ENCODE results near the gene RHOH. TPM values are rescaled to one million over a fixed set of nuclear protein-coding genes. Genes with fewer than 3 reads are reported as not detected.
A peak's percentile ranks its signal among the peaks of the same experiment; 100 is the strongest.
"Not testable (repeated sequence)": the region's sequence is repeated elsewhere in the genome, so short reads cannot be mapped to it uniquely, and the experiment has no call there.

RHOH gene, protein sequence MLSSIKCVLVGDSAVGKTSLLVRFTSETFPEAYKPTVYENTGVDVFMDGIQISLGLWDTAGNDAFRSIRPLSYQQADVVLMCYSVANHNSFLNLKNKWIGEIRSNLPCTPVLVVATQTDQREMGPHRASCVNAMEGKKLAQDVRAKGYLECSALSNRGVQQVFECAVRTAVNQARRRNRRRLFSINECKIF
- 0.25 to 0.40 TPM (median 0.29 TPM) in 3 replicates for total RNA-seq

DNA sequence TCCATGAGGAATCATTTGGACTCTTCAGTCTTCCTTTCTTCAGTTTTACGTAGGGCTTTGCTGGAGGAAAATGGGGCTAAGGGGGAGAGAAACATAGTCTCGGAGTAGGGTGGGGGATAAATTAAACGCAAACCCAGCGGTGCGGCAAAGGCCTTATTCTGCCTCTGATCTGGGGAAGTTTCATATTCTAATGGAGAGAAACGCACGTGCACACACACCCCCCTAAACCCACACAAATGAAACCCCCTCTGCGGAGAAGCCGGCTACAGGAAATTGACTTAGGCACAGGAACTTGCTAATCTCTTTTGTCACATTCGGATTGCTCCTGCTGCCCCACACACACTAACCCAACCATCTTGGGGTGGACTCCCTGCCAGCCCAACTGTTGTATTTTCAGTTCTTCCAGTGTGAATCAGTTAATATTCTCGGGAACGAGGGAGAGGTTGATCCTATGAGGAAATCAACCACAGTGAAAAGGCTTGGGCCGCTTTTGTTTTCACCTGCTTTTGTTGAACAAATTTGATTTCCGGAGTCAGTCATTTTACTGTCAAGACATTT lies at the start of gene RHOH:
Gene RHOH, plus strand, starts transcription at position 308 of the 558 bp plus-strand sequence. CDS start 46,356 bp downstream, outside the sequence.
- DNase-seq (ENCODE audit: low spot score in 2 of 2, unreplicated experiment in 2 of 2): no peak
- no peaks in the 10 kb centered on the region for H3K36me3 Mint-ChIP-seq
- no peaks in the 10 kb centered on the region for H3K27me3 Mint-ChIP-seq (ENCODE audit: low read depth)
- peaks cover 35% of the 10 kb centered on the region for H3K4me1 Mint-ChIP-seq
- H3K27ac Mint-ChIP-seq: no peak within 1 kb of the TSS
- H3K4me3 Mint-ChIP-seq: no peak within 1 kb of the TSS
- TF ChIP-seq, protein P1, sequence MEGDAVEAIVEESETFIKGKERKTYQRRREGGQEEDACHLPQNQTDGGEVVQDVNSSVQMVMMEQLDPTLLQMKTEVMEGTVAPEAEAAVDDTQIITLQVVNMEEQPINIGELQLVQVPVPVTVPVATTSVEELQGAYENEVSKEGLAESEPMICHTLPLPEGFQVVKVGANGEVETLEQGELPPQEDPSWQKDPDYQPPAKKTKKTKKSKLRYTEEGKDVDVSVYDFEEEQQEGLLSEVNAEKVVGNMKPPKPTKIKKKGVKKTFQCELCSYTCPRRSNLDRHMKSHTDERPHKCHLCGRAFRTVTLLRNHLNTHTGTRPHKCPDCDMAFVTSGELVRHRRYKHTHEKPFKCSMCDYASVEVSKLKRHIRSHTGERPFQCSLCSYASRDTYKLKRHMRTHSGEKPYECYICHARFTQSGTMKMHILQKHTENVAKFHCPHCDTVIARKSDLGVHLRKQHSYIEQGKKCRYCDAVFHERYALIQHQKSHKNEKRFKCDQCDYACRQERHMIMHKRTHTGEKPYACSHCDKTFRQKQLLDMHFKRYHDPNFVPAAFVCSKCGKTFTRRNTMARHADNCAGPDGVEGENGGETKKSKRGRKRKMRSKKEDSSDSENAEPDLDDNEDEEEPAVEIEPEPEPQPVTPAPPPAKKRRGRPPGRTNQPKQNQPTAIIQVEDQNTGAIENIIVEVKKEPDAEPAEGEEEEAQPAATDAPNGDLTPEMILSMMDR (IDR thresholded peaks at IDR 0.05; ENCODE audit: unreplicated experiment): no peak
- no peaks in the 10 kb centered on the region for H3K9me3 Mint-ChIP-seq

DNA sequence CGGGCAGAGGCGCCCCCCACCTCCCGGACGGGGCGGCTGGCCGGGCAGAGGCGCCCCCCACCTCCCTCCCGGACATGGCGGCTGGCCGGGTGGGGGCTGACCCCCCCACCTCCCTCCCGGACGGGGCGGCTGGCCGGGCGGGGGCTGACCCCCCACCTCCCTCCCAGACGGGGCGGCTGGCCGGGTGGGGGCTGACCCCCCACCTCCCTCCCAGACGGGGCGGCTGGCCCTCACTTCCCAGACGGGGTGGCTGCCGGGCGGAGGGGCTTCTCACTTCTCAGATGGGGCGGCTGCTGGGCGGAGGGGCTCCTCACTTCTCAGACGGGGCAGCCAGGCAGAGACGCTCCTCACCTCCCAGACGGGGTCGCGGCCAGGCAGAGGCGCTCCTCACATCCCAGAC lies 49.3 kb upstream of the RHOH start:
- not testable (repeated sequence) for H3K27ac Mint-ChIP-seq; H3K27me3 Mint-ChIP-seq (ENCODE audit: low read depth); H3K4me3 Mint-ChIP-seq; H3K4me1 Mint-ChIP-seq; DNase-seq (ENCODE audit: low spot score in 2 of 2, unreplicated experiment in 2 of 2)
- Mint-ChIP-seq H3K9me3 (peaks cover 15% of the 10 kb centered on the region), H3K36me3 (peaks cover 63% of the 10 kb centered on the region)

DNA sequence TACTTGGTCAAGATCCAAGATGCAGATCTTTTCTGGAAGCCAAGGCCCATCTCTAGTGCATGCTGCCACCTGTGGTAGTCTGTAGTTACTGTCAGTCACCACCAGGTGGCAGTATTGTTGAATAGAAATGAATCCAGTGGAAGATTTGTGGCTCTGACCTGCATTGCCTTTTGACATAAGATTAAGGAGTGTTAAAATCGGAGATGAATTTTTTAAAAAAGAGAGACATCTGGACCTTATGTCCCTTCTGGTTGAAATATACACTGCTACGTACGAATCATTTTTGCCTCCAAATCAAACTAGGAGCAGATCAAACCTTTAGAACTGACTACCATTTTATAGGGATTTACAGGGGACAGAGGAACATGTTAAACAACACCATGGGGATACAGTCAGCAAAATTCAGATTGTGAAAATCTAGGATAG lies 46.9 kb upstream of the RHOH start:
- no peak overlapping the region for H3K27ac Mint-ChIP-seq
- no peak overlapping the region for H3K4me3 Mint-ChIP-seq
- no peaks in the 10 kb centered on the region for H3K27me3 Mint-ChIP-seq (ENCODE audit: low read depth)
- DNase-seq (ENCODE audit: low spot score in 2 of 2, unreplicated experiment in 2 of 2): no peak
- peaks cover 48% of the 10 kb centered on the region for H3K36me3 Mint-ChIP-seq
- H3K4me1 Mint-ChIP-seq: peaks cover 3% of the 10 kb centered on the region
- peaks cover 14% of the 10 kb centered on the region for H3K9me3 Mint-ChIP-seq
- TF ChIP-seq, protein P1 (IDR thresholded peaks at IDR 0.05; ENCODE audit: unreplicated experiment): peak; percentile 81

DNA sequence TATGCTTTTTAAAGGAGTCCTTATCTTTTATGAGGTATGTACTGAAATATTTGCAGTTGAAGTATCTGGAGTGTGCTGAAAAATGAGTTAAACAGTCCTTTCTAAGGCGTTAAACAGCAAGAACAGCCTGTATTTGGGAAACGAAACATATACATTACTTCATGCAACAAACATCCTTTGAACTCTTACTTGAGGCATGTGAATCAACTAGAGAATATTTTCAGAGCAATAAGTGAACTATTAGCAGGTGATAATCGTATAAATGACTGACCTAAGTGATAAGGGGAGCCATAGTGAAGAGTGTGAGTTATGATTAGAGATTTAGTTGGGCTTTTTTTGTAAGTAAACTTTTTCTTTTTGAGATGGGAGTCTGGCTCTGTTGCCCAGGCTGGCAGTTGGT lies 45.9 kb upstream of the RHOH start:
- Mint-ChIP-seq H3K36me3 (peaks cover 40% of the 10 kb centered on the region), H3K27ac (peak overlapping the region; percentile 45), H3K4me1 (peaks cover 3% of the 10 kb centered on the region), H3K27me3 (ENCODE audit: low read depth) (no peaks in the 10 kb centered on the region), H3K9me3 (peaks cover 14% of the 10 kb centered on the region), H3K4me3 (no peak overlapping the region)
- TF ChIP-seq, protein P1 (IDR thresholded peaks at IDR 0.05; ENCODE audit: unreplicated experiment): no peak
- no peak for DNase-seq (ENCODE audit: low spot score in 2 of 2, unreplicated experiment in 2 of 2)

DNA sequence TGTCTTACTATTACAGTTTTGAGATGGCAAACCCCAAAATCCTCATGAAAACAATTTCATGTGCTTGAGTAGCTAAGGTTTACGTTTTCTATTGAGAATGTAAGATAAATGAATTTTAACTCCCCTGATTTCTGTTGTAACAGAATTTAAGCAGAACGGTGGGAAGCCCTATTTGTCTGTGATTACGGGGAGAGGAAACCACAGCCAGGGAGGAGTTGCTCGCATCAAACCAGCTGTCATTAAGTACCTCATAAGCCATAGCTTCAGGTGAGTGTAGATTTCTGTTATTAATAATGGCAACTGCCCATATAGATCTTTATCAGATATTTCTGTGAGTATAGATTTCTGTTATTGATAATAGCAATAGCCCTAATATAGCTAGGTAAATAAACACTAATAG lies 44.2 kb upstream of the RHOH start:
- Mint-ChIP-seq H3K27me3 (ENCODE audit: low read depth) (no peaks in the 10 kb centered on the region), H3K4me1 (peaks cover 3% of the 10 kb centered on the region), H3K9me3 (peaks cover 11% of the 10 kb centered on the region), H3K36me3 (peaks cover 32% of the 10 kb centered on the region), H3K4me3 (no peak overlapping the region), H3K27ac (no peak overlapping the region)
- TF ChIP-seq, protein P1 (IDR thresholded peaks at IDR 0.05; ENCODE audit: unreplicated experiment): no peak
- DNase-seq (ENCODE audit: low spot score in 2 of 2, unreplicated experiment in 2 of 2): no peak

DNA sequence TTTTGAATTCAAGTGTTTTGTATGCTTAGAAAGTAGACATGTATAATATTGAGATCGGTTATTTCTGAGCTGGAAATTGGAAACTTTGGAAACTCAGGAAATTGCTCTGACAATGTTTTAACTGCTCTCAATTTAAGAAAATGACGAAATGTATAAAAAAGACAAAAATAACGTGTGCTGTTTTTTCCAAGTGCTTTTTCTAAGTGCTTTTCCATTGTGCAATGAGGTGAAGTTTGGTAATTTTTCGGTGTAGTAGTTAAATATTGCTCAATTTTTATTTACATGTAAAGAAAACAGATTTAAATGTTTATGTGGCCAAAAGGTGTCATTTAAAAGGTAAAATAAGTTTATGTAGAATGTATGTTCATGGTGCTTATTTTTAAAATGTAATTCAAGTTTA lies 39.4 kb upstream of the RHOH start:
- DNase-seq (ENCODE audit: low spot score in 2 of 2, unreplicated experiment in 2 of 2): no peak
- Mint-ChIP-seq H3K27me3 (ENCODE audit: low read depth) (no peaks in the 10 kb centered on the region), H3K4me3 (no peak overlapping the region), H3K9me3 (peaks cover 3% of the 10 kb centered on the region), H3K4me1 (no peaks in the 10 kb centered on the region), H3K27ac (no peak overlapping the region), H3K36me3 (peaks cover 33% of the 10 kb centered on the region)
- TF ChIP-seq, protein P1 (IDR thresholded peaks at IDR 0.05; ENCODE audit: unreplicated experiment): no peak
